LNCaP clone FGC (cell line): ENCODE results near the gene USP2.

Experiments used
- DNase-seq: peaks from one replicate; pipeline ENCODE4 v3.0.0-alpha.2; 2011; ENCODE audit warnings: low read depth
- H3K4me3 ChIP-seq: 2 replicates; pipeline ENCODE4 v1.5.1; 2011; ENCODE audit warnings: mild to moderate bottlenecking, low read depth, low read length, control low read depth
- TF ChIP-seq, protein P1 (sequence below): IDR thresholded peaks from 2 replicates; pipeline ENCODE4 v1.5.1; 2012; ENCODE audit warnings: mild to moderate bottlenecking; ENCODE audit not compliant: control insufficient read depth, insufficient read depth; ENCODE audit errors: extremely low read depth

USP2 gene, protein sequence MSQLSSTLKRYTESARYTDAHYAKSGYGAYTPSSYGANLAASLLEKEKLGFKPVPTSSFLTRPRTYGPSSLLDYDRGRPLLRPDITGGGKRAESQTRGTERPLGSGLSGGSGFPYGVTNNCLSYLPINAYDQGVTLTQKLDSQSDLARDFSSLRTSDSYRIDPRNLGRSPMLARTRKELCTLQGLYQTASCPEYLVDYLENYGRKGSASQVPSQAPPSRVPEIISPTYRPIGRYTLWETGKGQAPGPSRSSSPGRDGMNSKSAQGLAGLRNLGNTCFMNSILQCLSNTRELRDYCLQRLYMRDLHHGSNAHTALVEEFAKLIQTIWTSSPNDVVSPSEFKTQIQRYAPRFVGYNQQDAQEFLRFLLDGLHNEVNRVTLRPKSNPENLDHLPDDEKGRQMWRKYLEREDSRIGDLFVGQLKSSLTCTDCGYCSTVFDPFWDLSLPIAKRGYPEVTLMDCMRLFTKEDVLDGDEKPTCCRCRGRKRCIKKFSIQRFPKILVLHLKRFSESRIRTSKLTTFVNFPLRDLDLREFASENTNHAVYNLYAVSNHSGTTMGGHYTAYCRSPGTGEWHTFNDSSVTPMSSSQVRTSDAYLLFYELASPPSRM

DNA sequence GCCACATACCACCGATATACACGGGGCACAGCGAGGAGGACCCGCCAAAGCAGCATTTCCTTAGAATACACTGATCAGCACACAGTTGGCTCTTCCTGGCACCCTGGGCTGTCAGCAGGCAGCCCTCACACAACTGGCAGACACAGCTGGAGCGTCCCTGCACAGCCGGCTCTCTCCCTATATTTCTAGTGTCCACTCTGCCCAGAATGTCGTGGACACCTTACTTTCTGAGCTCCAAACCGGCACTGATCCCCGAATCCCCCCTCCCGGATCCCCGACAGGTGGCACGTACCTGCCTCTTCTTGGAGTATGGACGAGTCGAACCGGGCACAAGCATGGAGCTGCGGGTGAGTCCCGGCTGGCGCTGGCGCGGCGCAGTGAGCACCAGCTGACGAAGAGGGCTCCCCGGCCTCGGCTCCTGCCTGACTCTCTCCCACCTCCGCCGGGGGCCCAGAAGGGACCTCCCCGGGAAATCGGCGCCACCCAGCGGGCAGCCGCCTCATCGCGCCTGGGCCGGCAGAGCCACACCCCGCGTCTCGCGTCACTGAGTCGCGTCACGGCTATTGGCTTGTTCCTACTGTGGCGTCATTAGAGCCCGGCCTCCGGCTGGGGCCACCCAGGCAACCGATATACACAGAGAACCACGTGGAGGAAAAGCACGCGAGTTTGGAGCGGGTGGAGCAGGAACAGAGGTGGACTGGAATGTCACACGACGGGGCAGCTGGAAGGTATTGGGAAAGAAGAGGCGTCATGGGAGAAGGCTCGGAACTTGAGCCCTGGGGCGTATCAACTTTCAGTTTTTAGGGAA lies at the start of gene USP2:
Gene USP2 (minus strand): TSS at position 510 of the 808 bp plus-strand sequence. CDS start 8,210 bp downstream, outside the sequence.
- H3K4me3 ChIP-seq: peak within 1 kb of the TSS; percentile 59
- peak; percentile 85 for DNase-seq
- TF ChIP-seq, protein P1, sequence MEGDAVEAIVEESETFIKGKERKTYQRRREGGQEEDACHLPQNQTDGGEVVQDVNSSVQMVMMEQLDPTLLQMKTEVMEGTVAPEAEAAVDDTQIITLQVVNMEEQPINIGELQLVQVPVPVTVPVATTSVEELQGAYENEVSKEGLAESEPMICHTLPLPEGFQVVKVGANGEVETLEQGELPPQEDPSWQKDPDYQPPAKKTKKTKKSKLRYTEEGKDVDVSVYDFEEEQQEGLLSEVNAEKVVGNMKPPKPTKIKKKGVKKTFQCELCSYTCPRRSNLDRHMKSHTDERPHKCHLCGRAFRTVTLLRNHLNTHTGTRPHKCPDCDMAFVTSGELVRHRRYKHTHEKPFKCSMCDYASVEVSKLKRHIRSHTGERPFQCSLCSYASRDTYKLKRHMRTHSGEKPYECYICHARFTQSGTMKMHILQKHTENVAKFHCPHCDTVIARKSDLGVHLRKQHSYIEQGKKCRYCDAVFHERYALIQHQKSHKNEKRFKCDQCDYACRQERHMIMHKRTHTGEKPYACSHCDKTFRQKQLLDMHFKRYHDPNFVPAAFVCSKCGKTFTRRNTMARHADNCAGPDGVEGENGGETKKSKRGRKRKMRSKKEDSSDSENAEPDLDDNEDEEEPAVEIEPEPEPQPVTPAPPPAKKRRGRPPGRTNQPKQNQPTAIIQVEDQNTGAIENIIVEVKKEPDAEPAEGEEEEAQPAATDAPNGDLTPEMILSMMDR: peak; percentile 91

DNA sequence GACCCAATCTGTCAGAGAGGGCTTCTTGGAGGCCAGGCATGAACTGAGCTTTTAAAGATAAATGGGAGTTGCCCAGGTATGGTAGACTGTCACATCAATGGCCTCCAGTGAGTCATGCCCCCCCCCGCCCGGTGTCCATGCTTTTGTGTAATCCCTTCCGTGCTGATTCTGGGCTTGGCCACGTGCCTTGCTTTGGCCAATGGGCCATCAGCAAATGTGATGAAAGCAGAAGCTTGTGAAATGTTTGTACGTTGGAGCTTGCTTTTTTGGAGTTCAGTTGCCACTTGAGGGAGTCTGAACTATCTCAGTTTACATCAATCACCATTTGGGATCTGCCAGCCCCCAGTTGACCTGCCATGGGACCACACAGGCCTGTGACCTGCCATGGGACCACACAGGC lies 45.8 kb upstream of the USP2 start:
- no peak overlapping the region for H3K4me3 ChIP-seq
- DNase-seq: no peak
- TF ChIP-seq, protein P1: no peak

DNA sequence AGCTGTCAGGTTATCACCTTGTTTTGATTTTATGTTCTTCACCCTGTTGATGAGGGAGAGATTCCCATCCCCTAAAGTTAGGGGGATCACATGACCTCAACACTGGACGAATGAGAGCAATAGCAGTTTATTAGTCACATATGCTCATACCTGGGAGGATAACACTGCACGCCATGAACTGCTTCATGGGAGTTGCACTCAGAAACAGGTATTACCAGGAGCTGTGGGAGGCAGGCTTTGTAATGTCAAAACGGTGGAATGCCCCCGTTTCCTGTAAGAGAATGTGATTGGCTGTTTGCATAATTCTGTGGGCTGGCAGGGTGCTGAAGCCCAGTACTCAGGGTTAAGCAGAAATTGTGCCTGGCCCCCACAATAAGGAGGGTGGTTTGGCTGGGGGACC lies 44.7 kb upstream of the USP2 start:
- no peak for DNase-seq
- TF ChIP-seq, protein P1: no peak
- no peak overlapping the region for H3K4me3 ChIP-seq

DNA sequence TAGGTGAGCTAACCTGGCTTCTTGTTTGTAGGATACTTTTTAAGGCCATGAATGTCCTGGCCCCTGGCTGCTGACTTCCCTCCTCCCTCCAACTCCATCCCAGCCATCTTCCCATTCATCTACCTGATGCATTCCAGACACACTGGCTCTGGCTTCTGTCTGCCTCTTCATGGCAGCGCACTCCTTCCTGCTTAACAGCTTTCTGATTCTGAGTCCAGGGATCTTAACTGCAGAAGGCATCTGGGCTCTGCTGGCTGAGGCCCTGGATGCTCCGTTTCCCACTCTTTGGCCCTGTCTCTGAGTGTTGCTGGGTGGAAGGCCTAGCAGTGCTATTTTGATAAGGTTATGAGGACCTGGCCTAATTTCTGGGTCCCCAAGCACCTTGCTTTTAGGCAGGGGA lies 43.3 kb upstream of the USP2 start:
- no peak overlapping the region for H3K4me3 ChIP-seq
- DNase-seq: no peak
- TF ChIP-seq, protein P1: no peak

DNA sequence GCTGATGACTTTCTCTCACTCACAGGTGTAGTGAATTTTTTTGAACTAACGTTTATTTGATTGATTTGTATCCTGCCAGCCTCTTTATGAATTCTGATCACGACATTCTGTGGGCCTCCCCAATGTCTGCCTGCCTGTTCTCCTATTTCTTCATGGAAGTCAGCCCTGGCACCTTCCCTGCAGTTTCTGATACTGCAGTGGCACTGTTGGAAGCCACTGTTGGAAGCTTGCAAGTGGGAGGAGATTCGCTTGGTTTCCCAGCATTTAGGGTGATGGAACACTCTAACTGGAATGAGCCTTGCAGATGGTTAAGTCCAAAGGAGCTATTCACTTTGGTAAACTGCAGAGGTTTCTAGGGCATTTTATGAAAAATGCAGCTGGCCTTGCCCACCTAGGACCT lies 42.8 kb upstream of the USP2 start:
- TF ChIP-seq, protein P1: no peak
- DNase-seq: no peak
- no peak overlapping the region for H3K4me3 ChIP-seq

DNA sequence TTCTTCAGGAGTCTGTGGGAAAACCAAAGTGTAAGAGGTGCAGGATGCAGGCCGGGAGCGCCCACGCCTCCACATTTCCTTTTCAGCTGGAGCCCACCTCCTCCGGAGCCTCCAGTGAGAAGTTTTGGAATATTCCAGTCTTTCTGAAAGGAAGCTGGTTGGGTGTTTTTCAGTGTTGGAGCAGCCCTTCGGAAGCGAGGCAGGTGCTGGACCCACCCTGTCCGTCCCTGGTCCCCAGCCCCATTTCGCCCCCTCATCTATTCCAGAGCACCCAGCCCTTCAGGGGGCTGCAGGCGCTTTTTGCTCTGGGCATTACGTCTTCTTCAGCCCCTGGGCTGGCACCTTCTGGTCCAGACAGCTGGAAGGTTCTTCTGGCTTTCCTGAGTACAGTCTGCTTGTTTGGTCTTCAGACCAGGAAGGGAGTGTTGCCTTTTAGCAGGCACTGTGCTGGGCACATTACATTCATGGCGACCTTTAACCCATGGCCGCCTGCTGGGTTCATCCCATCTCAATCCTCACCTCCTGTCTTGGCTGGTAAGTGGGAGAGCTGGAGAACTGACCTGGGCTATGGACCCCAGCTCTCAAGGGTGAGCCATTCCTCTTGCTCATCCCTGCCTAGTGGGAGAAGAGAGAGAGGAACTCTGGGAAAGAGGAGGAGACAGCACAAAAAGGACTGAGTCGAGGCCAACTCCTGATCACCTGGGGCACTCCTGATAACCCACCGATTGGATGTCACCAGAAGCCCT lies 42.2 kb upstream of the USP2 start:
- no peak overlapping the region for H3K4me3 ChIP-seq
- TF ChIP-seq, protein P1: no peak
- DNase-seq: no peak
